Spleen (tissue), 11 donors: Measurements from ENCODE around the gene PAPPA. TPM values are rescaled to one million over a fixed set of nuclear protein-coding genes. Genes with fewer than 3 reads are reported as not detected.

Source experiments
- DNase-seq: peaks from one replicate; pipeline ENCODE4 v3.0.0-alpha.2; 2020
- H3K27ac ChIP-seq, 8 donors: fragments of 200-600 bp; sonication (generic) in 7 of 8; 1 replicate in 4 of 8; 2 replicates in 4 of 8; pipeline versions ENCODE4 v1.5.0 to v1.8.0; 2016 to 2021; ENCODE audit warnings: inconsistent platforms in 4 of 8, mild to moderate bottlenecking in 4 of 8, moderate library complexity in 1 of 8
- H3K27me3 ChIP-seq, 7 donors: fragments of 200-600 bp; sonication (generic) in 6 of 7; replicated peaks in 1 of 7; 1 replicate in 4 of 7; 2 replicates in 3 of 7; pipeline versions ENCODE4 v1.5.0 to v1.8.0; 2016 to 2021; ENCODE audit warnings: inconsistent platforms in 3 of 7, mild to moderate bottlenecking in 1 of 7
- H3K36me3 ChIP-seq, 6 donors: fragments of 200-600 bp; sonication (generic) in 5 of 6; 1 replicate in 4 of 6; 2 replicates in 2 of 6; pipeline versions ENCODE4 v1.5.0 to v1.8.0; 2016 to 2021; ENCODE audit warnings: inconsistent platforms in 2 of 6
- H3K4me1 ChIP-seq, 6 donors: fragments of 200-600 bp; sonication (generic) in 5 of 6; 1 replicate in 3 of 6; 2 replicates in 3 of 6; pipeline versions ENCODE4 v1.5.0 to v1.8.0; 2016 to 2021; ENCODE audit warnings: inconsistent platforms in 3 of 6
- H3K4me3 ChIP-seq, 8 donors: fragments of 200-600 bp; sonication (generic) in 7 of 8; 1 replicate in 4 of 8; 2 replicates in 4 of 8; pipeline versions ENCODE4 v1.5.0 to v1.8.0; 2016 to 2021; ENCODE audit warnings: inconsistent platforms in 4 of 8, mild to moderate bottlenecking in 4 of 8, moderate library complexity in 2 of 8
- H3K9me3 ChIP-seq, 8 donors: fragments of 200-600 bp; sonication (generic) in 7 of 8; 1 replicate in 4 of 8; 2 replicates in 4 of 8; pipeline versions ENCODE4 v1.5.0 to v1.8.0; 2016 to 2021; ENCODE audit warnings: inconsistent platforms in 4 of 8
- POLR2A ChIP-seq, 3 donors: fragments of 450-650 bp; IDR thresholded peaks; one replicate each; pipeline ENCODE4 v1.5.1; 2017; ENCODE audit warnings: antibody characterized with exemption in 3 of 3, mild to moderate bottlenecking in 1 of 3
- POLR2AphosphoS5 ChIP-seq, 3 donors: sonication (generic); formaldehyde crosslinking; IDR thresholded peaks; one replicate each; pipeline ENCODE4 v1.5.1; 2017; ENCODE audit warnings: antibody characterized with exemption in 3 of 3
- WGBS, 5 donors: extraction: QIAGEN DNeasy Blood & Tissue Kit in 3 of 5; methylation state at CpG; one replicate each; pipeline versions ENCODE4 v1.1.5 to v1.1.7; 2013 to 2018; 5-methylcytosine and 5-hydroxymethylcytosine counted together
- intact Hi-C: fragments of 100-400 bp; cut with DNase I; formaldehyde crosslinking; loops from one replicate; pipeline ENCODE4 v1.15.0; 2023; ENCODE audit warnings: low total_unique reads
- polyA plus RNA-seq, 3 donors: library from polyadenylated mRNA; stranded (reverse); fragments of 200-250 nt; gene quantifications; one replicate each; pipeline ENCODE4 v1.2.1, GENCODE V29; 2013
- total RNA-seq, 7 donors: library from RNA; depleted of rRNA in 3 of 7; stranded (reverse); fragments of >200 nt in 3 of 7; fragmentation: NEBNext Ultra II Directional in 4 of 7; extraction: Animal tissue kit (Norgen Biotek cat#: 25700) in 4 of 7; gene quantifications; one replicate each; pipeline versions ENCODE4 v1.1.0 to v1.2.1, GENCODE V29; 2016 to 2021
- TF ChIP-seq, protein P1 (sequence below), 11 experiments: fragments of 200-600 bp in 7 of 11; fragments of 450-650 bp in 4 of 11; sonication (generic) in 4 of 11; IDR thresholded peaks in 8 of 11; conservative IDR thresholded peaks in 3 of 11; 1 replicate in 7 of 11; 2 replicates in 4 of 11; pipeline versions ENCODE4 v1.4.0 to v1.8.0; 2016 to 2021; ENCODE audit warnings: antibody characterized with exemption in 11 of 11, inconsistent platforms in 4 of 11, mild to moderate bottlenecking in 1 of 11
- donor health status: healthy with polysubstance abuse.
- donor health status: DM: no; HTN: no; CAD: no; lungs with moderate emphysema.
- donor health status: DM: no; HTN: no; CAD: no.
- donor health status: Bipolar disorder and iron deficiency.
- donor health status: healthy.
- donor health status: DM: no; HTN: no; CAD: no.
- donor health status: DM: yes; HTN: yes; CAD: no.

Gene PAPPA
- total and polyA plus RNA-seq, 10 donors, result 0.13 to 1.4 (median 0.45) TPM

GRCh38 chr9:116450378-116451139 lies 297.0 kb downstream of the PAPPA start:
- Histone ChIP-seq H3K27ac (no peak overlapping the region), H3K9me3 (peaks cover 0 to 7% (median 0%) of the 10 kb centered on the region in 8 donors), H3K27me3 (no peaks in the 10 kb centered on the region), H3K4me1 (no peaks in the 10 kb centered on the region), H3K4me3 (no peak overlapping the region), H3K36me3 (no peaks in the 10 kb centered on the region)
- 51 to 66% (median 60%) methylated on average over 3 of the region's 3 CpGs for WGBS, 5 donors
- intact Hi-C loops, result no loop called here
- DNase-seq, result no peak
- TF ChIP-seq, protein P1, sequence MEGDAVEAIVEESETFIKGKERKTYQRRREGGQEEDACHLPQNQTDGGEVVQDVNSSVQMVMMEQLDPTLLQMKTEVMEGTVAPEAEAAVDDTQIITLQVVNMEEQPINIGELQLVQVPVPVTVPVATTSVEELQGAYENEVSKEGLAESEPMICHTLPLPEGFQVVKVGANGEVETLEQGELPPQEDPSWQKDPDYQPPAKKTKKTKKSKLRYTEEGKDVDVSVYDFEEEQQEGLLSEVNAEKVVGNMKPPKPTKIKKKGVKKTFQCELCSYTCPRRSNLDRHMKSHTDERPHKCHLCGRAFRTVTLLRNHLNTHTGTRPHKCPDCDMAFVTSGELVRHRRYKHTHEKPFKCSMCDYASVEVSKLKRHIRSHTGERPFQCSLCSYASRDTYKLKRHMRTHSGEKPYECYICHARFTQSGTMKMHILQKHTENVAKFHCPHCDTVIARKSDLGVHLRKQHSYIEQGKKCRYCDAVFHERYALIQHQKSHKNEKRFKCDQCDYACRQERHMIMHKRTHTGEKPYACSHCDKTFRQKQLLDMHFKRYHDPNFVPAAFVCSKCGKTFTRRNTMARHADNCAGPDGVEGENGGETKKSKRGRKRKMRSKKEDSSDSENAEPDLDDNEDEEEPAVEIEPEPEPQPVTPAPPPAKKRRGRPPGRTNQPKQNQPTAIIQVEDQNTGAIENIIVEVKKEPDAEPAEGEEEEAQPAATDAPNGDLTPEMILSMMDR (IDR thresholded peaks at IDR 0.05 in 8 of 11, conservative IDR thresholded peaks at IDR 0.05 in 3 of 11), result no peak
- TF ChIP-seq POLR2A (IDR thresholded peaks at IDR 0.05) (no peak), POLR2AphosphoS5 (IDR thresholded peaks at IDR 0.05) (no peak)

DNA sequence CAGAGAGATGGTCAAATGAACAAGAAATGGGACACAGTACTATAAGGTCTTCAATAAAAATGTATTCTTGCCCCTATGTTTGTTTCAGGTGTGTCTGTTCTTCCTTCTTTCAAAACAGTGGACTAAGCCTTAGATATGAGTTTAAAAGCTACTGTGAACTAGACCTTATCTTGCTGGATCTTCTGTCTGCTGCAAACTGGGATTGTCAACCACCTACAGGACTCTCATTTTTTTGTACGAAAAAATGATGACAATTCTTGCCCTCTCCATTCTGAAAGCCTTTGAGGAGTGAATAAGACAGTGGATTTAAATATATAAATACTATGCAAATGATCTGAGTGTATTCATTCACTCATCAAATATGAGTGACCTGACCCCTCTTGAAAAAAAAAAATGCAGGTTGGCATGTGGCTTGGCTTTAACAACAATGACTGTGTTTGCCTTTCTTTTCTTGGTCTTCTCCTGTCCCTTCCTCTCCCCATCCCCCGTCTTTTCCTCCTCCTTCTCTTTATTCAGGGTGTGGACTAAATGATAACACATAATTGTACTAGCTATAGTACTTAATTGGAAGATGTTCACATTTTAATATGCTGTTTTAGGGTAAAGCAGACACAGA lies 298.0 kb downstream of the PAPPA start:
- intact Hi-C loops, result no loop called here

More for the DNA sequence above, 298.0 kb downstream of the PAPPA start:
- TF ChIP-seq, protein P1 (IDR thresholded peaks at IDR 0.05 in 8 of 11, conservative IDR thresholded peaks at IDR 0.05 in 3 of 11), result no peak
- DNase-seq, result no peak
- 76 to 86% (median 79%) methylated on average over 2 of the region's 2 CpGs for WGBS, 5 donors
- no peaks in the 10 kb centered on the region for H3K36me3 ChIP-seq
- peaks cover 0 to 18% (median 8%) of the 10 kb centered on the region in 8 donors for H3K9me3 ChIP-seq
- no peak overlapping the region for H3K27ac ChIP-seq
- H3K4me3 ChIP-seq, result no peak overlapping the region
- no peaks in the 10 kb centered on the region for H3K27me3 ChIP-seq
- no peaks in the 10 kb centered on the region for H3K4me1 ChIP-seq
